ENCODE results near the gene LDLRAD3.

GRCh38 chr11:36153551-36153950, 209.7 kb downstream of the LDLRAD3 start:
- TF ChIP-seq CTCF (conservative IDR thresholded peaks at IDR 0.05; ENCODE audit: low read length) (no peak), EZH2phosphoT487 (IDR thresholded peaks at IDR 0.05; ENCODE audit: borderline replicate concordance) (no peak)

Measured in Loucy (cell line).